ENCODE measurements around the gene STAT3.
"Not testable (repeated sequence)": the region's sequence is repeated elsewhere in the genome, so short reads cannot be mapped to it uniquely, and the experiment has no call there.

Gene STAT3

DNA sequence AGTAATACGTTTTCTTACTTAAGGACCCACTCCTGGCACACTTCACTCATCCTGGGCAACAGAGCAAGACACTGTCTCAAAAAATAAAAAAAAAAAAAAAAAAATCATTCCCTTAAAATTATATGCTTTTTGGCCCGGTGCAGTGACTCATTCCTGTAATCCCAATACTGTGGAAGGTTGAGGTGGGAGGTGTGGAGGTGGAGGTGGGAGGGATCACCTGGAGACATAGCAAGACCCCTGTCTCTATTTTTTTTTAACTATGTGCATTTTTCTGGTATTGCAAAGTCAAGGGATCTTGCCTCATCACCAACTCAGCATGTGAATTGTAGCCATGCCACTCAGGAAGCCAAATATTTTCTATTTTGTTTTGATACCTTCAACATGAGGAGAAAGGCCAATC is 121.8 kb downstream of the STAT3 start:
- Histone ChIP-seq H3K27ac (ENCODE audit: low read length) (no peak overlapping the region), H3K4me3 (ENCODE audit: low read depth in 1 of 2, low read length in 2 of 2) (no peak overlapping the region), H3K9me3 (ENCODE audit: insufficient read depth, low read length, severe bottlenecking) (no peaks in the 10 kb centered on the region), H3K4me2 (ENCODE audit: insufficient read depth, low read length) (no peak overlapping the region), H2AFZ (ENCODE audit: low read depth, low read length) (no peak overlapping the region), H3K9ac (ENCODE audit: low read depth, low read length) (no peak overlapping the region), H3K79me2 (ENCODE audit: insufficient read depth, low read length) (peaks cover 66% of the 10 kb centered on the region), H3K36me3 (ENCODE audit: insufficient read depth, low read length) (no peaks in the 10 kb centered on the region), H3K4me1 (ENCODE audit: insufficient read depth, low read length) (no peaks in the 10 kb centered on the region), H4K20me1 (ENCODE audit: insufficient read depth, low read length) (peaks cover 7% of the 10 kb centered on the region; the same call in 1 of the 2 replicates), H3K27me3 (ENCODE audit: insufficient read depth, low read length, poor library complexity) (no peaks in the 10 kb centered on the region)
- no peak for DNase-seq
- no peak for ATAC-seq (ENCODE audit: insufficient read depth, low read depth)
- no peak for TF ChIP-seq EZH2 (IDR thresholded peaks at IDR 0.05; ENCODE audit: borderline replicate concordance, low read depth, low read length, severe bottlenecking)

DNA sequence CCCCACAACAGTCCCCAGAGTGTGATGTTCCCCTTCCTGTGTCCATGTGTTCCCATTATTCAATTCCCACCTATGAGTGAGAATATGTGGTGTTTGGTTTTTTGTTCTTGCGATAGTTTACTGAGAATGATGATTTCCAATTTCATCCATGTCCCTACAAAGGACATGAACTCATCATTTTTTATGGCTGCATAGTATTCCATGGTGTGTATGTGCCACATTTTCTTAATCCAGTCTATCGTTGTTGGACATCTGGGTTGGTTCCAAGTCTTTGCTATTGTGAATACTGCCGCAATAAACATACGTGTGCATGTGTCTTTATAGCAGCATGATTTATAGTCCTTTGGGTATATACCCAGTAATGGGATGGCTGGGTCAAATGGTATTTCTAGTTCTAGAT is 123.9 kb downstream of the STAT3 start:
- H3K4me2 ChIP-seq (ENCODE audit: insufficient read depth, low read length); H3K4me3 ChIP-seq (ENCODE audit: low read depth in 1 of 2, low read length in 2 of 2); H2AFZ ChIP-seq (ENCODE audit: low read depth, low read length); DNase-seq; ATAC-seq (ENCODE audit: insufficient read depth, low read depth); H3K9me3 ChIP-seq (ENCODE audit: insufficient read depth, low read length, severe bottlenecking); H3K4me1 ChIP-seq (ENCODE audit: insufficient read depth, low read length); H4K20me1 ChIP-seq (ENCODE audit: insufficient read depth, low read length); H3K9ac ChIP-seq (ENCODE audit: low read depth, low read length); H3K27ac ChIP-seq (ENCODE audit: low read length); H3K27me3 ChIP-seq (ENCODE audit: insufficient read depth, low read length, poor library complexity); H3K36me3 ChIP-seq (ENCODE audit: insufficient read depth, low read length): not testable (repeated sequence)
- H3K79me2 ChIP-seq (ENCODE audit: insufficient read depth, low read length): peaks cover 54% of the 10 kb centered on the region
